CD4-positive, alpha-beta memory T cell (primary cell): ENCODE data around the gene RAP1A. TPM values are rescaled to one million over a fixed set of nuclear protein-coding genes. Genes with fewer than 3 reads are reported as not detected.
"Not testable (repeated sequence)": the region's sequence is repeated elsewhere in the genome, so short reads cannot be mapped to it uniquely, and the experiment has no call there.

Source experiments
- CTCF ChIA-PET: fragments of 350-600 bp; sonication (Branson Sonifier 250); formaldehyde crosslinking; loops from one replicate; lab custom pipeline; 2021; ENCODE audit warnings: inconsistent platforms; ENCODE audit not compliant: partially characterized antibody; lab: Charles Lee
- POLR2A ChIA-PET: fragments of 350-600 bp; sonication (Branson Sonifier 250); formaldehyde crosslinking; loops from one replicate; lab custom pipeline; 2021; ENCODE audit not compliant: partially characterized antibody; lab: Charles Lee
- DNase-seq, 5 donors: peaks; one replicate each; pipeline versions ENCODE4 v3.0.0 to v3.0.0-alpha.2; 2020 to 2022; ENCODE audit warnings: mixed read lengths in 1 of 5
- H3K27ac ChIP-seq: one replicate; pipeline ENCODE4 v1.7.0; 2013; ENCODE audit warnings: low read depth, low read length
- H3K27me3 ChIP-seq: 2 replicates; pipeline ENCODE4 v1.7.0; 2013; ENCODE audit warnings: mild to moderate bottlenecking, low read length, moderate library complexity; ENCODE audit not compliant: insufficient read depth
- H3K36me3 ChIP-seq: 2 replicates; pipeline ENCODE4 v1.7.0; 2013; ENCODE audit warnings: mild to moderate bottlenecking, low read length, moderate library complexity; ENCODE audit not compliant: insufficient read depth
- H3K4me1 ChIP-seq: 2 replicates; pipeline ENCODE4 v1.7.0; 2013; ENCODE audit warnings: mild to moderate bottlenecking, low read length, moderate library complexity; ENCODE audit not compliant: insufficient read depth
- H3K4me3 ChIP-seq, 2 donors: one replicate each; pipeline ENCODE4 v1.7.0; 2013; ENCODE audit warnings: low read length in 2 of 2, mild to moderate bottlenecking in 1 of 2
- H3K9me3 ChIP-seq, 2 donors: one replicate each; pipeline ENCODE4 v1.7.0; 2013; ENCODE audit warnings: low read length in 2 of 2, control low read depth in 1 of 2; ENCODE audit not compliant: control insufficient read depth in 1 of 2
- H3K27ac Mint-ChIP-seq, 7 donors: one replicate each; pipeline ENCODE4 v1.8.0; 2020 to 2021; ENCODE audit warnings: mixed read lengths in 7 of 7, mild to moderate bottlenecking in 6 of 7, inconsistent platforms in 3 of 7, moderate library complexity in 3 of 7
- H3K27me3 Mint-ChIP-seq, 2 donors: one replicate each; pipeline ENCODE4 v1.8.0; 2020 to 2021; ENCODE audit warnings: mixed read lengths in 2 of 2
- H3K36me3 Mint-ChIP-seq, 2 donors: one replicate each; pipeline ENCODE4 v1.8.0; 2020 to 2021; ENCODE audit warnings: mixed read lengths in 2 of 2, inconsistent platforms in 1 of 2, mild to moderate bottlenecking in 1 of 2
- H3K4me1 Mint-ChIP-seq, 4 donors: one replicate each; pipeline ENCODE4 v1.8.0; 2020 to 2021; ENCODE audit warnings: mixed read lengths in 4 of 4, mild to moderate bottlenecking in 1 of 4
- H3K4me3 Mint-ChIP-seq, 8 donors: one replicate each; pipeline ENCODE4 v1.8.0; 2020 to 2021; ENCODE audit warnings: mixed read lengths in 8 of 8, mild to moderate bottlenecking in 7 of 8, moderate library complexity in 6 of 8, inconsistent platforms in 3 of 8
- H3K9me3 Mint-ChIP-seq, 8 donors: one replicate each; pipeline ENCODE4 v1.8.0; 2020 to 2021; ENCODE audit warnings: mixed read lengths in 8 of 8, mild to moderate bottlenecking in 5 of 8, inconsistent platforms in 3 of 8, moderate library complexity in 1 of 8
- intact Hi-C: fragments of 100-400 bp; cut with micrococcal nuclease; formaldehyde crosslinking; loops from one replicate; pipeline ENCODE4 v1.15.1; 2023
- polyA plus RNA-seq, 2 donors: library from polyadenylated mRNA; unstranded; fragments of 300-500 nt; fragmentation: Illumina TruSeq; gene quantifications; one replicate each; pipeline ENCODE4 v1.2.3, GENCODE V29; 2021
- total RNA-seq, 2 experiments: library from RNA; stranded (reverse); gene quantifications; one replicate each; pipeline ENCODE4 v1.2.3, GENCODE V29; 2021

The RAP1A gene
- total and polyA plus RNA-seq, 4 experiments from 2014 or later = 67.2 to 134 (median 108) TPM

GRCh38 chr1:111608528-111608927 lies 11.1 kb upstream of the RAP1A start:
- peaks cover 32% of the 10 kb centered on the region for H3K4me1 ChIP-seq
- H3K4me3 Mint-ChIP-seq, H3K36me3 ChIP-seq, H3K36me3 Mint-ChIP-seq, H3K27me3 Mint-ChIP-seq, H3K4me3 ChIP-seq, DNase-seq, H3K27me3 ChIP-seq, intact Hi-C loops, H3K9me3 Mint-ChIP-seq, H3K27ac ChIP-seq, CTCF ChIA-PET, H3K9me3 ChIP-seq: not testable (repeated sequence)
- POLR2A ChIA-PET = interaction anchor here (0.8 kb wide), 1 partner anchor 15 kb away, joined by 3 read pairs; no protein-coding TSS in a partner anchor
- Mint-ChIP-seq H3K27ac (peak overlapping the region in 2 of 7 donors; percentile 31 to 53), H3K4me1 (peaks cover 21 to 52% (median 37%) of the 10 kb centered on the region in 4 donors)

- Mint-ChIP-seq H3K4me3 (no peak overlapping the region), H3K27ac (peak overlapping the region in 2 of 7 donors; percentile 12 to 43), H3K4me1 (peaks cover 20 to 44% (median 27%) of the 10 kb centered on the region in 4 donors), H3K9me3 (peaks cover 0 to 3% (median 0%) of the 10 kb centered on the region in 8 donors), H3K27me3 (no peaks in the 10 kb centered on the region), H3K36me3 (no peaks in the 10 kb centered on the region)
- DNase-seq = no peak
- Histone ChIP-seq H3K4me1 (peaks cover 24% of the 10 kb centered on the region), H3K36me3 (no peaks in the 10 kb centered on the region), H3K27ac (no peak overlapping the region), H3K4me3 (no peak overlapping the region), H3K9me3 (no peaks in the 10 kb centered on the region), H3K27me3 (no peaks in the 10 kb centered on the region)
- intact Hi-C loops = no loop called here
- ChIA-PET POLR2A (interaction anchor here (1.2 to 2.1 kb wide), 4 partner anchors 8 to 19 kb away, joined by 3 to 16 read pairs (median 5); partner anchors contain the start of gene RAP1A), CTCF (interaction anchor here (1.0 to 2.6 kb wide), 3 partner anchors 9 to 104 kb away, joined by 3 to 10 read pairs (median 7); no protein-coding TSS in a partner anchor)
Measured at GRCh38 chr1:111611986-111612385, 7.6 kb upstream of the RAP1A start.

GRCh38 chr1:111615870-111616715 lies 3.5 kb upstream of the RAP1A start:
- no peaks in the 10 kb centered on the region for H3K27me3 ChIP-seq
- DNase-seq = peak; percentile 57 to 84 (median 59)
- peaks cover 0 to 8% of the 10 kb centered on the region in 2 donors for H3K36me3 Mint-ChIP-seq
- peaks cover 47% of the 10 kb centered on the region for H3K4me1 ChIP-seq
- intact Hi-C loops = no loop called here
- H3K27ac ChIP-seq = peak overlapping the region; percentile 56
- CTCF ChIA-PET = interaction anchor here (0.9 to 2.4 kb wide), 8 partner anchors 10 to 134 kb away, joined by 3 to 21 read pairs (median 9); no protein-coding TSS in a partner anchor
- H3K36me3 ChIP-seq = no peaks in the 10 kb centered on the region
- H3K27ac Mint-ChIP-seq = peak overlapping the region; percentile 83 to 92 (median 87)
- H3K27me3 Mint-ChIP-seq = no peaks in the 10 kb centered on the region
- peak overlapping the region; percentile 32 to 82 (median 70) for H3K4me3 Mint-ChIP-seq
- peak overlapping the region in 1 of 2 donors; percentile 2 for H3K4me3 ChIP-seq
- peaks cover 35 to 54% (median 43%) of the 10 kb centered on the region in 4 donors for H3K4me1 Mint-ChIP-seq
- H3K9me3 Mint-ChIP-seq = no peaks in the 10 kb centered on the region
- no peaks in the 10 kb centered on the region for H3K9me3 ChIP-seq
- POLR2A ChIA-PET = interaction anchor here (0.6 to 10.8 kb wide), 15 partner anchors 9 to 400 kb away, joined by 3 to 244 read pairs (median 4); no protein-coding TSS in a partner anchor

- peak overlapping the region; percentile 84 to 98 (median 92) for H3K27ac Mint-ChIP-seq
- peak overlapping the region; percentile 50 to 96 (median 79) for H3K4me3 Mint-ChIP-seq
- H3K4me3 ChIP-seq = no peak overlapping the region
- ChIA-PET POLR2A (interaction anchor here (3.7 to 10.8 kb wide), 3 partner anchors 16 to 110 kb away, joined by 31 to 244 read pairs (median 162); no protein-coding TSS in a partner anchor), CTCF (interaction anchor here (1.0 to 1.7 kb wide), 2 partner anchors 8 to 14 kb away, joined by 7 to 9 read pairs; no protein-coding TSS in a partner anchor)
- H3K4me1 Mint-ChIP-seq = peaks cover 49 to 73% (median 62%) of the 10 kb centered on the region in 4 donors
- H3K27me3 ChIP-seq = no peaks in the 10 kb centered on the region
- H3K36me3 ChIP-seq = no peaks in the 10 kb centered on the region
- no peaks in the 10 kb centered on the region for H3K27me3 Mint-ChIP-seq
- H3K9me3 Mint-ChIP-seq = no peaks in the 10 kb centered on the region
- H3K4me1 ChIP-seq = peaks cover 67% of the 10 kb centered on the region
- peaks cover 4 to 16% of the 10 kb centered on the region in 2 donors for H3K36me3 Mint-ChIP-seq
- no peaks in the 10 kb centered on the region for H3K9me3 ChIP-seq
- intact Hi-C loops = loop anchor here (2.0 kb wide), 1 partner anchor 169 kb away; the partner anchor contains the start of genes ATP5PB and WDR77
- no peak for DNase-seq
- H3K27ac ChIP-seq = no peak overlapping the region
Measured at GRCh38 chr1:111618081-111618480, 1.5 kb upstream of the RAP1A start.

GRCh38 chr1:111618961-111619634 lies 491 bp upstream of the RAP1A start:
- no peaks in the 10 kb centered on the region for H3K9me3 Mint-ChIP-seq
- peak overlapping the region; percentile 84 for H3K27ac ChIP-seq
- H3K27me3 ChIP-seq = no peaks in the 10 kb centered on the region
- H3K4me1 Mint-ChIP-seq = peaks cover 57 to 84% (median 71%) of the 10 kb centered on the region in 4 donors
- peaks cover 4 to 16% of the 10 kb centered on the region in 2 donors for H3K36me3 Mint-ChIP-seq
- CTCF ChIA-PET = interaction anchor here (1.3 to 2.2 kb wide), 3 partner anchors 9 to 26 kb away, joined by 3 to 9 read pairs (median 7); no protein-coding TSS in a partner anchor
- POLR2A ChIA-PET = interaction anchor here (0.6 to 10.8 kb wide), 17 partner anchors 8 to 148 kb away, joined by 3 to 244 read pairs (median 9); no protein-coding TSS in a partner anchor
- H3K9me3 ChIP-seq = no peaks in the 10 kb centered on the region
- no peak for DNase-seq
- peaks cover 77% of the 10 kb centered on the region for H3K4me1 ChIP-seq
- H3K4me3 Mint-ChIP-seq = peak overlapping the region; percentile 87 to 99 (median 92)
- H3K27me3 Mint-ChIP-seq = no peaks in the 10 kb centered on the region
- intact Hi-C loops = loop anchor here (1.0 to 2.0 kb wide), 4 partner anchors 15 to 170 kb away; partner anchors contain the start of genes ATP5PB, DDX20 and WDR77
- H3K36me3 ChIP-seq = no peaks in the 10 kb centered on the region
- H3K27ac Mint-ChIP-seq = peak overlapping the region; percentile 84 to 98 (median 97)
- peak overlapping the region; percentile 32 to 79 for H3K4me3 ChIP-seq

- Histone ChIP-seq H3K27me3 (no peaks in the 10 kb centered on the region), H3K36me3 (no peaks in the 10 kb centered on the region), H3K4me1 (peaks cover 81% of the 10 kb centered on the region), H3K9me3 (no peaks in the 10 kb centered on the region), H3K4me3 (peak overlapping the region; percentile 79 to 90), H3K27ac (peak overlapping the region; percentile 84)
- ChIA-PET POLR2A (interaction anchor here (0.8 to 10.8 kb wide), 21 partner anchors 9 to 172 kb away, joined by 3 to 244 read pairs (median 6); partner anchors contain the start of gene WDR77), CTCF (interaction anchor here (2.2 to 7.3 kb wide), 2 partner anchors 27 to 112 kb away, joined by 7 to 44 read pairs; no protein-coding TSS in a partner anchor)
- Mint-ChIP-seq H3K27me3 (no peaks in the 10 kb centered on the region), H3K4me1 (peaks cover 60 to 85% (median 72%) of the 10 kb centered on the region in 4 donors), H3K9me3 (no peaks in the 10 kb centered on the region), H3K4me3 (peak overlapping the region; percentile 95 to 100 (median 98)), H3K36me3 (peaks cover 4 to 16% of the 10 kb centered on the region in 2 donors), H3K27ac (peak overlapping the region; percentile 93 to 98 (median 95))
- intact Hi-C loops = loop anchor here (5.0 to 10.0 kb wide), 5 partner anchors 37 to 396 kb away; partner anchors contain the start of genes ADORA3, CHI3L2 and TMIGD3
- DNase-seq = no peak
Measured at GRCh38 chr1:111620441-111620971, 917 bp downstream of the RAP1A start.
